GM19468 (cell line): ENCODE data around the gene SPAG9.
"Not testable (repeated sequence)": the region's sequence is repeated elsewhere in the genome, so short reads cannot be mapped to it uniquely, and the experiment has no call there.

Experiments used
- ATAC-seq: cut with Tn5 transposase; IDR thresholded peaks from one replicate; pipeline ENCODE4 v1.9.1; 2021; ENCODE audit warnings: mild to moderate bottlenecking, moderate library complexity, moderate number of reproducible peaks; ENCODE audit not compliant: unreplicated experiment; ENCODE audit errors: extremely low read depth

Gene SPAG9

DNA sequence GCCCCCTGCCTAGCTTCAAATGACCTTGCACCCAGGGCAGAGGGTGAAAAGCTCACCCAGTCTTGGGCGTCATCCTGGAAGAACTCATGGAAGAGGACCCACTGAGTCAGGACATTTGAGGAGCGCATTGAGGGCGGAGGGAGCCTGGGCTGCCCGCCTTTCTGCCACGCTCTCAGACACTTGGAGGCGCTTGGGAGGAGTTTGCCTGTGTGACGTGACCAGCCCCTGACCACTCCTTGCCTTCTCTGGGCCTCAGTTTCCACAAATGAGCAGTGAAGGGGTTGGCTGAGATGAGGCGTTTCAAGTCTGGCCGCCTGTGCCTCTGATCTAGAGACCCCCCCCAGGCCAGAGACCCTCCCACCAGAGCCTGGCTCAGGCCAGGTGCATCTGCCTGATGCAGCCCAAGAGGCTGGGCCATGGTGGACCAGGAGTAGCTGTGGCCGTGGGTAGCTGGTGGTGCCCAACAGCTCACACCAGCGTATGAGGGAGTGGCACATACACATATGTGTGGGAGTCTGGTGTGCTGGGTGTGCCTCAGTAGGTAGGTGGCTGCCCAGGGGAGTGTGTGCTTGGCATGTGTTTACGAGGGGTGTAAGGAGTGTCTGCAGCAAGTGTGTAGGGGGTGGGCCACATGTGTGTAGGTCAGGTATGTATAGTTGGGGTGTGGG is 174.3 kb downstream of the SPAG9 start:
- no peak for ATAC-seq

GRCh38 chr17:50945779-50946222 is 174.9 kb downstream of the SPAG9 start:
- no peak for ATAC-seq

- ATAC-seq = no peak
Measured at GRCh38 chr17:50944902-50945720, 175.6 kb downstream of the SPAG9 start.

DNA sequence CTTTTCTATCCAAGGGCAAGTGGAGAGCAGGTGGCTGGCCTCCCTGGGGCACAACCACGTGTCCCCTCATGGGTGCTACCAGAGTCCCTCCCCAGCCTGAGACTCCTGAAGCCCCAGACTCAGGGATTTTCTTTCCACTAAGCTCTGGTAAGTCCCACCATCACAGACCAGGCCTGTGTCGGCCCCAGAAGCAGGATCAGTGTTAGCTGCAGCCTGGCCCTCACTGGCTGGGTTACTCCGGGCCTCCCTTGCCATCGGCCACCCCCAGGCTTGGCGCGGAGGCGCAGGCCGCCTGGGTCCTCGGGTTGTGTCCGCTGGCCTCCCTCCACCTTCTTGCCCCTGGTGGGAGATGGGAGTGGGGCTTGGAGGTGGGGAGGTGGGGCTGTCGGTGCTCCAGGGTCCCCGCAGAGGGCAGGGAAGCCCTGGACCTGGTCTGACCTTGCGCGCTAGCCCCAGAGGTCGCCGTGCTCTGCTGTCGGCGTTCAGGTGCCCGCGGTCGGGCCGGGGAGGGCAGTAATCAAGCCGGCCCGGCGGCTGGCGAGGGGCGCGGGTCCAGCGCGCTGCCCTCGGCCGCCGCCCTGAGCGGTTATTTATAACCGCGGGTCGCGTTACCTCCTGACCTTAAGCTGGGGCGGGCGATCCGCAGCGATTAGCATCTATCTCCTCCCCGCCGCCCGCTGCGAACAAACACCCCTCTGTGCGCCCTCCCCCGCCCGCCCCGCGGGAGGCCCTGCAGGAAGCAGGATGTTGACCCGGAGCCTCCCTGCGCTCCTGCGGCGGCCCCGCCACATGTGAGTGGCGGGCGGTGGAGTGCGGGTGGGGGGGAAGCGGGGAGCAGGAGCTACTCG is 176.4 kb downstream of the SPAG9 start:
- no peak for ATAC-seq

- ATAC-seq = no peak
Measured at GRCh38 chr17:50943575-50943933, 177.1 kb downstream of the SPAG9 start.

DNA sequence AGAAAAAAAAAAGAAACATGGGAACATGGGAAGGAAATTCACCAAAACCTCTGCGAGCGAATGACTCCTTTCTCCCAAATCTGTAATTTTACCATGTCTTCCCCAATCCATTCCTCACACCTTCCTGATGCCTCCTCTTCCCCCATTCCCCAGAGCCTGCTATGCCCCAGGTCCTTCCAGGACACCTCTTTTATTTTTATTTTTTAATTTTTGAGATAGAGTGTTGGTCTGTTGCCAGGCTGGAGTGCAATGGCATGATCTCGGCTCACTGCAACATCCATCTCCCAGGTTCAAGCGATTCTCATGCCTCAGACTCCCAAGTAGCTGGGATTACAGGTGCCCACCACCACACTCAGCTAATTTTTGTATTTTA is 179.0 kb downstream of the SPAG9 start:
- ATAC-seq = not testable (repeated sequence)

- no peak for ATAC-seq
Measured at GRCh38 chr17:50939795-50940684, 180.6 kb downstream of the SPAG9 start.

DNA sequence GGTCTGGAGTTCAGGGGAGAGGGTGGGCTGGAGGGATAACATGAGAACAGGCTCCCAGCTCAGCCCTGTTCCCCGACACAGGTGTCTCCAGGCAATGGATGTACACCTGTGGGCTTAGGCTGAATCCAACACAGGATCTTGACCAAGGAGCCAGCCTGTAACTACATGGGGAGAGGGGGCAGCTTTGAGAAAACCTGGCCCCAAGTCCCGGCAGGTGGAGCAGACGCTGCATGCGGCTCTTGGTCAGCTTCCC is 181.2 kb downstream of the SPAG9 start:
- no peak for ATAC-seq

- ATAC-seq = no peak
Measured at GRCh38 chr17:50938821-50939541, 181.7 kb downstream of the SPAG9 start.

DNA sequence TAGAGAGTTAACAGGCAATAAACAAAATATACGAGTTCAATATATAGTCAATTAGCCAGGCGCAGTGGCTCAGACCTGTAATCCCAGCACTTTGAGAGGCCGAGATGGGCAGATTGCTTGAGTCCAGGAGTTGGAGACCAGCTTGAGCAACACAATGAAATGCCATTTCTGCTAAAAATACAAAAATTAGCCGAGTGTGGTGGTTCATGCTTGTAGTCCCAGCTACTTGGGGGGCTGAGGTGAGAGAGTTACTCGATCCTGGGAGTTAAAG is 184.7 kb downstream of the SPAG9 start:
- ATAC-seq = no peak

DNA sequence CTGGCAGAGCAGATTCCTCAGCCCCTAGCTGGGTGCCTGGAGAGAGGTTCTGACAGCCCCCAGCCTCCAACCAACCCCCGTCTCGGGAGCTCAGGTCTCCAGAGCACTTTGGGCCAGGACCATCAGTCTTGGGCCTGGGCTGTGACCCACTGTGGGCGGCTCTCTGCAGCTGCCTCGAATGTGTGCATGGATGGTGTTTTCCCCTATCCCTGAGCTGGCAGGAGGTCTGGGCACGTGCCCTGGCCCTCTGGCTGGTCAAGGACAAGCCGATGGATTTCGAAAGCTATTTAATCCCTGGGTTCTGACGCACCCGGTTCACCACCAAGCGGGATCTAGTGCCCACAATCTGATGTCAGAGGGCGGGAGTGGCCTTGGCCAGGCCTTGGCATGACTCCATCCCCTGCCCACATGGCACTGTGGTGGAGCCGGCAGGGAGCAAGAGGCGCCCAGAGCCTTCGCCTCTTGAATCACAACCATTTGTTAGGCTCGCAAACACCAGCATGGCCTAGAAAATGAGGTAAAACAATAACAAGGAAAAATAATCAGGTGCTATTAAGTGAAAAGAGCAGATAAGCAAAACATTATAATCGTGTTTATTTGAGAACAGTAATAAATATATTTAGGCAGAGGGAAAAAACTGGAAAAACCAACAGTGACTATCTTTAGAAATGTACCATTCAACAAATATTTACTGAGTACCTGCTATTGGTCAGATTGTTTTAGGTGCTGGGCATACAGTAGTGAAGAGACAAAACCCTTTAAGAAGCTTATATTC is 185.3 kb downstream of the SPAG9 start:
- ATAC-seq = no peak

DNA sequence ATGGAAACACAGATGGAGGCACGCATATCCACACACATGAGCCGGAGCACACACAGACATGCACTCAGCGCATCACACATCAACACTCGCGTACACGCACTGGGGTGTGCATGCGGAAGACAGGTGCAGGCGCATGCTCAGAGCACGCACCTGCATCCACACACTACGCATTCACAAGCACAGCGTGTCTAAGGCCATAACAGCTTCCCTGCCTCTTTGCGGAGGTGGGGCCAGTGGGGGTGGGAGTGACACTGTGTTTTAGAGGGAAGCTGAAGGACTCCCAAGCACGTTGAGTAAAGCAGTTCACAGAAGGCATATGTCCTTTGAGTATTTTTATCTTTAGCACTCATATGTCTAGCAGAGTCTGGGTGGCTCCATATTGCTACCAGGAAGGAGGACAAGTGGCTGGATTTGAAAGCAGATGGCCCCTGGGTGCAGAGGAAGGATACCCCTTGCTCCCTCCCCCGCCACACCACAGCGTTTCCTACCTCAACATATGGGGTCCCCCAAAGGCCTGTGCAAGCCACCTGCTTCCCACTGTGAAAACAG is 185.9 kb downstream of the SPAG9 start:
- no peak for ATAC-seq

- ATAC-seq = no peak
Measured at GRCh38 chr17:50934161-50934560, 186.5 kb downstream of the SPAG9 start.

- ATAC-seq = no peak
Measured at GRCh38 chr17:50931144-50931908, 189.3 kb downstream of the SPAG9 start.

GRCh38 chr17:50928646-50929045 is 192.0 kb downstream of the SPAG9 start:
- ATAC-seq = no peak

GRCh38 chr17:50927287-50927686 is 193.4 kb downstream of the SPAG9 start:
- no peak for ATAC-seq

DNA sequence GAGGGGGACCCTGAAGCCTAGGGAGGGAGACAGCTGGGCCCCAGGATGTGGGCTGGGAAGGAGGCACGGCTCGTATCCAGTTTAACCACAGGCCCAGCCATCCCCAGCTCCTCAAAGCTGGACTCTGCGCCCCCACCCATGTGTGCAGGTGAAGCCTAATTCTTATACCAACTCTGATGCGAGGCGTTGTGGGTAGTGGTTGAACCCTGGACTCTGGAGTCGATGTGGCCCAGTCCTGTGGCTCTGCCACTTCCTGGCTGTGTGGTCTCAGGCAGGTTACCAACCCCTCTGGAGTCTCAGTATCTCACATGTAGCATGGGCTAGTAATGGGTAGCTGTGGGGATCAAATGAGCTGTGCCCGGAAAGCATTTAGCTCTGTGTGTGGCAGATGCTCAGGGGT is 194.1 kb downstream of the SPAG9 start:
- ATAC-seq = no peak

GRCh38 chr17:50925296-50925891 is 195.3 kb downstream of the SPAG9 start:
- no peak for ATAC-seq
